Hepatic stellate cell (primary cell): Measurements from ENCODE around the gene HAUS5.

Source experiments
- DNase-seq: peaks from one replicate; pipeline ENCODE4 v3.0.0; 2011; ENCODE audit warnings: low spot score

The HAUS5 gene

DNA sequence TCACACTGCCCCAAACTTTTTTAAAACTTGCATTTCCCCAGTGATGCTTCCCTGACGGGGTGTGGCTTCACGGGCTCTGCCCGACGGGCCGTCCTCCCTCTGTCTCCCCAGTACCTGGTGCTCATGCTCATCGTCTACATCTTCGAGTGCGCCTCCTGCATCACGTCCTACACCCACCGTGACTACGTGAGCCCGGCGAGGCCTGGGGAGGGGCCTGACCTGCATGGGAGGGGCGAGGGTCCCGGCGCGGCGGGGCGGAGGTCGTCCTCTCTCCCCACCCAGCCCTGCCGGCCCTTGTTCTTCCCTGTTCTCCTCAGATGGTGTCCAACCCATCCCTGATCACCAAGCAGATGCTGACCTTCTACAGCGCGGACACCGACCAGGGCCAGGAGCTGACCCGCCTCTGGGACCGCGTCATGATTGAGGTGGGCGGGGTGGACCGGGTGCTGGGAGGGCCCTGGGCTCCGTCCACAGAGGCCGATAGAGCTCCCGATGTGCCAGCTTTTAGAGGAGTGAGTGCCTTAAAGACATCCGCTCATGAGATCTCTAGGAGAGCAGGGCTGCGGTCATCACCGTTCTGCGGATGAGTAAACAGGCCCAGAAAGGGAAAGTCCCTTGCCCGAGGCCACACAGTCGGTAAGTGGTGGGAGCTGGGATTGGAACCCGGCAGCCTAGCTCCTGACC lies 60.7 kb downstream of the HAUS5 start:
- peak; percentile 92 for DNase-seq
